Progenitor cell of endocrine pancreas (in vitro differentiated cells): ENCODE results near the gene PRDM16. TPM values are rescaled to one million over a fixed set of nuclear protein-coding genes. Genes with fewer than 3 reads are reported as not detected.

Experiments used
- DNase-seq: peaks from one replicate; pipeline ENCODE4 v3.0.0; 2021; ENCODE audit warnings: low spot score; ENCODE audit not compliant: unreplicated experiment
- H3K27ac Mint-ChIP-seq: 2 replicates; pipeline ENCODE4 v1.8.0; 2021; ENCODE audit warnings: mild to moderate bottlenecking, moderate library complexity, mixed read lengths
- H3K27me3 Mint-ChIP-seq: 2 replicates; pipeline ENCODE4 v1.8.0; 2021; ENCODE audit warnings: mixed read lengths
- H3K36me3 Mint-ChIP-seq: 2 replicates; pipeline ENCODE4 v1.8.0; 2022; ENCODE audit warnings: mixed read lengths; ENCODE audit not compliant: insufficient read depth
- H3K4me1 Mint-ChIP-seq: 2 replicates; pipeline ENCODE4 v1.8.0; 2021; ENCODE audit warnings: low read depth, mixed read lengths
- H3K4me3 Mint-ChIP-seq: 2 replicates; pipeline ENCODE4 v1.8.0; 2021; ENCODE audit warnings: low read depth, mild to moderate bottlenecking, moderate library complexity, mixed read lengths
- H3K9me3 Mint-ChIP-seq: 2 replicates; pipeline ENCODE4 v1.8.0; 2021; ENCODE audit warnings: low read depth, mixed read lengths
- total RNA-seq: library from RNA; stranded (reverse); gene quantifications from 2 replicates; pipeline ENCODE4 v1.2.1, GENCODE V29; 2021
- TF ChIP-seq, protein P1 (sequence below): fragments of 200-600 bp; sonication (generic); IDR thresholded peaks from one replicate; pipeline ENCODE4 v1.5.0; 2021; ENCODE audit warnings: antibody characterized with exemption, mild to moderate bottlenecking; ENCODE audit not compliant: unreplicated experiment

PRDM16 gene
- total RNA-seq, 1 donor from 2014 or later = 69.1 TPM

GRCh38 chr1:3171761-3172160 lies 102.8 kb downstream of the PRDM16 start:
- H3K4me3 Mint-ChIP-seq = no peak overlapping the region
- DNase-seq = no peak
- H3K9me3 Mint-ChIP-seq = no peaks in the 10 kb centered on the region
- TF ChIP-seq, protein P1, sequence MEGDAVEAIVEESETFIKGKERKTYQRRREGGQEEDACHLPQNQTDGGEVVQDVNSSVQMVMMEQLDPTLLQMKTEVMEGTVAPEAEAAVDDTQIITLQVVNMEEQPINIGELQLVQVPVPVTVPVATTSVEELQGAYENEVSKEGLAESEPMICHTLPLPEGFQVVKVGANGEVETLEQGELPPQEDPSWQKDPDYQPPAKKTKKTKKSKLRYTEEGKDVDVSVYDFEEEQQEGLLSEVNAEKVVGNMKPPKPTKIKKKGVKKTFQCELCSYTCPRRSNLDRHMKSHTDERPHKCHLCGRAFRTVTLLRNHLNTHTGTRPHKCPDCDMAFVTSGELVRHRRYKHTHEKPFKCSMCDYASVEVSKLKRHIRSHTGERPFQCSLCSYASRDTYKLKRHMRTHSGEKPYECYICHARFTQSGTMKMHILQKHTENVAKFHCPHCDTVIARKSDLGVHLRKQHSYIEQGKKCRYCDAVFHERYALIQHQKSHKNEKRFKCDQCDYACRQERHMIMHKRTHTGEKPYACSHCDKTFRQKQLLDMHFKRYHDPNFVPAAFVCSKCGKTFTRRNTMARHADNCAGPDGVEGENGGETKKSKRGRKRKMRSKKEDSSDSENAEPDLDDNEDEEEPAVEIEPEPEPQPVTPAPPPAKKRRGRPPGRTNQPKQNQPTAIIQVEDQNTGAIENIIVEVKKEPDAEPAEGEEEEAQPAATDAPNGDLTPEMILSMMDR = no peak
- H3K36me3 Mint-ChIP-seq = peaks cover 7% of the 10 kb centered on the region
- no peak overlapping the region for H3K27ac Mint-ChIP-seq
- peaks cover 6% of the 10 kb centered on the region for H3K27me3 Mint-ChIP-seq
- peaks cover 36% of the 10 kb centered on the region for H3K4me1 Mint-ChIP-seq

DNA sequence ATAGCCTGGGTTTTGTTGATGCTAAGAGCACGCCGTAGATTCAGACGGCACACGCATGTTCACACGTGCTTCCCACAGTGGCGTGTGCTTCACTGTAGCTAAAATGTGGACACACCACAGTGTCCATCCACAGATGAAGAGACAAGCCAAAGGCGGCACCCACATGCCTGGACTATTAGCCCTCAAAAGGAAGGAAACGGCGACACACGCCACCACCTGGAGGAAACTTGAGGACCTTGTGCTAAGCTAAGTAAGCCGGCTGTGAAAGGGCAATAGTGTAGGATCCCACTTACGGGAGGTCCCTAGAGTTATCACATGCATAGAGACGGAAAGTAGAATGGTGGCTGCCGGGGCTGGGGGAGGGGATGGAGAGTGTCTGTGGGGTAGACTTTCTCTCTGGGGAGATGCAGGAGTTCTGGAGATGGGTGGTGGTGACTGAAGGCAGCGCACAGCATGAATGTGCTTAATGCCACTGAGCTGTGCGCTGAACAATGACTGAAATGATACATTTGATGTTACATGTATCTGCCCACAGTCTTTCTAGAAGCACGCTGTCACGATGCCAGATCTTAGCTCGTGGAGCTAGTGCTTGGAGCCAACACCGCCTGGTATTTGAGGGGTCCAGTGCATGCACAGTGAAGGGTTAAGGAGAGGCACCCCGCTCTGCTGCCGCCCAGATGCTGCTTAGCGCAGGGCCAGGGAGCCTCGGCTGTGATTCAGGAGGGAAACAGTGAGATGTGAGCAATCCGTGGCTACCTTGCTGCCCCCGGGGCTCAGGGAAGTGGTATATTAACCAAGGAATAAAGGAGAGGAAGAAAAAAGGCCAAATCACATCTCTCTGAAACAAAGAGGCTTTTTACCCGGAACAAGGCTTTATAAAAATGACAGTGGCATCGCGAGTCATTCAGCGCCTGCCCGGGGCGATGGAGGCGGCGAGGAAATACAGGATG lies 103.7 kb downstream of the PRDM16 start:
- Mint-ChIP-seq H3K27me3 (peaks cover 3% of the 10 kb centered on the region), H3K27ac (peak overlapping the region; percentile 82), H3K9me3 (no peaks in the 10 kb centered on the region), H3K36me3 (peaks cover 6% of the 10 kb centered on the region), H3K4me1 (peaks cover 35% of the 10 kb centered on the region), H3K4me3 (no peak overlapping the region)
- TF ChIP-seq, protein P1 = no peak
- DNase-seq = no peak

DNA sequence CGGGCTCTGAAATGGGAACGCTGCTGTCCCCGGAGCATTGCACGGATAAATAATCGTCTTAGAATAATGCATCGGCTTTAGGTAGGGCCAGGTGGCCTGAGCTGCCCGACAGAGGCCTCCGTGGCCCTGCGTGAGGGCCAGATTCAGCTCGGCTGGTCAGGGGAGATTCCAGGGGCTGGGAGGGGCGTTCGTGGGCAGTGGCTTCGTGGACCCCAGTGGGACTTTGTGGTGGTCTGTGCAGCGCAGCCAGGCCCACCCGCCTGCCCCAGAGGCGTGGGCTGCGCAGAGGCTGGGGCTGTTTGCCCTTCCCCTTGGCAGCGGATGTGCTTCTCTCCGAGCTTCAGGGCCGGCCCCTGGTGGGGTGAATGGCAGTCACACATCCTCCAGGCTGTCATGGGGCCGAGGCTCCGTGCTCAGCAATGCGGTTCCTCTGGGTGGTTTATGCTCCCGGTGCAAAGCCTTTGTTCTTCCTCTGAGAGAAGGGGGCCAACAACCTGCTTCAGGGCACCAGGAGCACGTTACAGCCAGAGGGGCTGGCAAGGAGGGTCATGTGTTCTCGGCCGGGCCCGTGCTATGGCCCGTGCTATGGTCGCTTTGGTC lies 104.5 kb downstream of the PRDM16 start:
- peaks cover 3% of the 10 kb centered on the region for H3K27me3 Mint-ChIP-seq
- H3K36me3 Mint-ChIP-seq = peaks cover 7% of the 10 kb centered on the region
- H3K9me3 Mint-ChIP-seq = no peaks in the 10 kb centered on the region
- DNase-seq = no peak
- no peak overlapping the region for H3K27ac Mint-ChIP-seq
- peaks cover 41% of the 10 kb centered on the region for H3K4me1 Mint-ChIP-seq
- TF ChIP-seq, protein P1 = no peak
- no peak overlapping the region for H3K4me3 Mint-ChIP-seq

DNA sequence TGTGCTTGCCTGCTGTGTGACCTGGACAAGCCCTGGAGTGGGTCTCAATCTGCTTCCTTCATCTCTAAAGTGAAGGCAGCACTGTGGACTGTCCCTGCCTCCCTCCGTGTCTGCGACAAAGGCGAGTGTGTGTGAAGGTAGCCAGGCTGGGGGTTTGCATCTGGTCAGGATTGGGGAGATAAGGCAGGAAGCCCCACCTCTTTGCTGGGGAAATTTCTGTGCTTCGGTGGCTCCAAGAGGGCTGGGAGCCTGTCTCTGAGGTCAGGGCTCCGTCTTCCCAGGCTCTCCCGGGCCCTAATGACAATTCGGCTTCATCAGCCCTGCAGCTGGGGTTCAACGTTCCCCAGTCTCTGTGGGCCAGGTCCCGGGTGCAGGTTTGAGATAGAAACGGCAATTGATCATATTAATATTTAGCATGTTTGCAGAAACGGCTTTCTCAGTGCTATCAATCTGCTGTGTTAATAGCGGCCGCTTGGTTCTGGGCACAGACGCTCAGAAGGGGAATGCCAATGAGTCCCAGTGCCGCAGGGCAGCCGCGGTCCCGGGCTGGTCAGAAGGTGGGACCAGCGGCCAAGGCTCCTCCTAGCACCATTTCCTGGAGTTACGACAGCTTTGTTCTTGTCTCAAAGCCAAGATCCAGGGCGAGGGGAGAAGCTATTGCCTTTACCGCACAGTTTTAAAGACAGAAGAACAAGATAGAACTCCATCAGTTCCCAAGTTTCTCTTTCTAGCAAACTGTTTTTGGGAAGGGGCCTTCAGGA lies 105.7 kb downstream of the PRDM16 start:
- H3K4me3 Mint-ChIP-seq = no peak overlapping the region
- DNase-seq = no peak
- peaks cover 3% of the 10 kb centered on the region for H3K27me3 Mint-ChIP-seq
- H3K9me3 Mint-ChIP-seq = no peaks in the 10 kb centered on the region
- TF ChIP-seq, protein P1 = no peak
- peaks cover 7% of the 10 kb centered on the region for H3K36me3 Mint-ChIP-seq
- peaks cover 45% of the 10 kb centered on the region for H3K4me1 Mint-ChIP-seq
- H3K27ac Mint-ChIP-seq = peak overlapping the region; percentile 49

DNA sequence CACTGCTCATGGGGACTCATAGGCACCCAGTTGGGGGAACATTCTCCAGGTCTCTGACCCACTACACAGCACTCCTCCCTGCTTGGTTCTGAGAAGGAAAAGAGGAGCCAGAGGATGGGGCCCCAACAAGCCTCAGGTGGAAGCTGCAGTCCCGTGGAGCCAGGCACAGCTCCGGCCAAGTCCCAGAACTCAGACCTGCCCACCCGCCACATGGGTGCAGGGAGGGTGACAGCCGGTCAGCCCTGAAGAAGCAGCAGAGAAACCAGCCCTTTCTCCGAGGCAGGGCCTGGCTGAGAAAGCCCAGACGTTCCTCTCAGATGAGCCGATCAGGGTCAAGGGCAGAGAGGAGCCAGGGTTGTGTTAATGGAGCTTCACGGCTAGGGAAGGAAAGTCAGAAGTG lies 106.5 kb downstream of the PRDM16 start:
- TF ChIP-seq, protein P1 = no peak
- H3K4me1 Mint-ChIP-seq = peaks cover 42% of the 10 kb centered on the region
- peaks cover 3% of the 10 kb centered on the region for H3K27me3 Mint-ChIP-seq
- H3K9me3 Mint-ChIP-seq = no peaks in the 10 kb centered on the region
- no peak overlapping the region for H3K27ac Mint-ChIP-seq
- H3K4me3 Mint-ChIP-seq = no peak overlapping the region
- no peak for DNase-seq
- H3K36me3 Mint-ChIP-seq = peaks cover 8% of the 10 kb centered on the region
